MM.1S (cell line): ENCODE measurements around the gene COL5A1.

Experiments used
- EZH2 ChIP-seq: fragments of 300-600 bp; sonication (generic); optimal IDR thresholded peaks from 2 replicates; pipeline ENCODE3; 2017; ENCODE audit warnings: low read depth, mild to moderate bottlenecking, antibody characterized with exemption, low read length, mixed read lengths
- EZH2phosphoT487 ChIP-seq: fragments of 300-600 bp; sonication (generic); IDR thresholded peaks from 2 replicates; pipeline ENCODE4 v1.6.1; 2018; ENCODE audit warnings: antibody characterized with exemption, low read length
- TF ChIP-seq, protein P1 (sequence below): fragments of 300-600 bp; sonication (generic); IDR thresholded peaks from 2 replicates; pipeline ENCODE4 v1.5.1; 2016; ENCODE audit warnings: antibody characterized with exemption, low read length, mixed read lengths

DNA sequence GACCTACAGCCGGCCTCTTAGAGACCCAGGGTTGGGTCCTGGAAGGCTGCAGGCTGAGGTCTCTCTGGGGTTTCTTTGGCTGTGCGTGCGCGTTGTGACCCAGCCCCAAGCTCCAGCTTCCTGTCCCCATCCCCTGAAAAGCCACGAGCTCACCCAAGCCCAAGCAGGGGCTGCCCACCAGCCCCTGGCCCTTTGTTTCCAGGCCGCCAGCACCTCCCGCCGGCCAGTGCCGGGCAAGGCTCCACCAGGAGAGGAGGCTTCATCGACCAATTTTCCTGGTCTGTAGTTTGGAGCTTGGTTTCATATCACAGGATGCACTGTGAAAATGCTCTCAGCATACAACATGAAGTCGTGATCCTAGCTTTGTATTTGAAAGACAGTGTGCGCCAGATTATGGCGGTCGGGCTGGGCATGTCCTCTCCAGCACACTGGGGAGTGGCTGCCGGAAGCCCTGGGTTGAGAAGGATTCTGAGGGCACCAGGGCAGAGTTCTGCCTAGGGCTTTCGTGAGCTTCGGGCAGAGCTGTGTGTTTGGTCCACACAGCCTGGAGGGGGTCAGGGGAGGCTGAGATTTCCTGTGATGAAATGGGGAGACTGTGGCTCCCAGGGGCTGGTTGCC is 78.6 kb downstream of the COL5A1 start:
- TF ChIP-seq, protein P1, sequence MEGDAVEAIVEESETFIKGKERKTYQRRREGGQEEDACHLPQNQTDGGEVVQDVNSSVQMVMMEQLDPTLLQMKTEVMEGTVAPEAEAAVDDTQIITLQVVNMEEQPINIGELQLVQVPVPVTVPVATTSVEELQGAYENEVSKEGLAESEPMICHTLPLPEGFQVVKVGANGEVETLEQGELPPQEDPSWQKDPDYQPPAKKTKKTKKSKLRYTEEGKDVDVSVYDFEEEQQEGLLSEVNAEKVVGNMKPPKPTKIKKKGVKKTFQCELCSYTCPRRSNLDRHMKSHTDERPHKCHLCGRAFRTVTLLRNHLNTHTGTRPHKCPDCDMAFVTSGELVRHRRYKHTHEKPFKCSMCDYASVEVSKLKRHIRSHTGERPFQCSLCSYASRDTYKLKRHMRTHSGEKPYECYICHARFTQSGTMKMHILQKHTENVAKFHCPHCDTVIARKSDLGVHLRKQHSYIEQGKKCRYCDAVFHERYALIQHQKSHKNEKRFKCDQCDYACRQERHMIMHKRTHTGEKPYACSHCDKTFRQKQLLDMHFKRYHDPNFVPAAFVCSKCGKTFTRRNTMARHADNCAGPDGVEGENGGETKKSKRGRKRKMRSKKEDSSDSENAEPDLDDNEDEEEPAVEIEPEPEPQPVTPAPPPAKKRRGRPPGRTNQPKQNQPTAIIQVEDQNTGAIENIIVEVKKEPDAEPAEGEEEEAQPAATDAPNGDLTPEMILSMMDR: no peak
- TF ChIP-seq EZH2phosphoT487 (no peak), EZH2 (no peak)
